ENCODE results near the gene ADARB2.
"Not testable (repeated sequence)": the region's sequence is repeated elsewhere in the genome, so short reads cannot be mapped to it uniquely, and the experiment has no call there.

ADARB2 gene

DNA sequence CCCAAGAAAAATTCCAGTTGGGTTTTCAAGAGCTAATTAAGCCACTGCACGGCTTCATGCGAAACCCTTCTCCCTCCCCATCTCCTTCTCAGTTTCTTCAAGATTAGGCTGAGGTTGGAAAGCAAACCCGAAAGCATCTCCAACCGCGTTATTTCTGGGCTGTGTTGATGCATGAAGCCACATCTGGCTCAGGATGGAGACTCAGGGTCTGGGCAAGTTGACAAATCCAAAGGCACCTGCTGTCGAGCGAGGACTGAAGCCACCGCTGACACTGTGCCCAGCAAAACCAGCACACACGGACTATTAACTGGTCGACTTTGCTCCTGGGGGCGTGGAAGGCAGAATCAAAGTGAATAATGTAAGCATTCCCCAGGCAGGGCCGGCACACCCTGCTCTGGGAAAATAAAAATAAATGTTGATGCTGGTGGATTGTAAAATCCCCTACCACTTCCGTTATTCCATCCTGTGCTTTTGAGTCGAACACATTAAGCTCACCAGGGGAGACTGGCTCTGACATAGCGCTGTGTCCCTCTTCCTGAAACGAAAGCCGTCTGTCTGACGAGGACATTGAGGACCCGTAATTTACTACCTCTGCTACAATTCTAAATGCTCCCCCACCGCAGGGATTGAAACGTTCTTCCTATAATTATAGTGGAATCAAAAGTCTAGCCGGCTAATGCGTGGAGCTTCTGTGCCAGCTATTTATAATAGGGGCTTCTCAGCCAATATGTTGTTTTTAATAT, 269.8 kb downstream of the ADARB2 start:
- no peak for DNase-seq (ENCODE audit: low read depth, low spot score)

DNA sequence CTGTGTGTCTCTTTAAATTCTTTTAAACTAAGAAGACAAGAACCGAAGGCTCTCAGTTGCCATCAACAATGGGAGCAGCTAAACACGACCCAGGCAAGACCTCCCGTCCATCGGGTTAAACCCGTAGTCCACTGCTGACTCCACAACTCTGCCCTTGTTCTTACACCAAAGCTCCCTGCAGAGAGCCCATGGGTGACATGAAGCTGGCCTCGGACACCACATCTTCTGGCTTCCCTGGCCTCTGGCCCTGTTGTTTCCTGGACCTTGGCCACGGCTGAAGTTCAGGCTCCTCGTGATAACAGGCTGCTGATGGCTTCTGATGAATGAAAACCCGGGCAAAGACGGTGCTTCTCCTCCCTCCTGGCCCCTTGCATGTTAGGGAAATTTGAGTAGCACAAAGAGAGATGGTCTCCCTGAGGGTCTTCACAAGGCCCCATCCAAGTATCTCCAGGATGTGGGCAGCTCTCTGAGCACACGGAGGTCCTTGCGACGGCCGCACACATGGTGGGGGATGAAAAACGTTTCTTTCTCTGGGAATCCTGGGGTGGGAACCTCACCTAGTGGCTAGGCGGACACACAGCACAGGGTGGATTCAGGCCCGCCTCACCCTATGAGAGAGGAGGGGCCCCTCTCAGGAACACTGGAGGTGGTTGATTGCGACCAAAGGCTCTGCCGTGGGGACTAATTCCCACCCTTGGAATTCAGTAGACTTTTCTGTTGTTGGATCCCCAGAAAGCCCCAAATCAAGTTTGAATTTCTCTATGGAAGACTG, 271.1 kb downstream of the ADARB2 start:
- no peak for DNase-seq (ENCODE audit: low read depth, low spot score)

DNA sequence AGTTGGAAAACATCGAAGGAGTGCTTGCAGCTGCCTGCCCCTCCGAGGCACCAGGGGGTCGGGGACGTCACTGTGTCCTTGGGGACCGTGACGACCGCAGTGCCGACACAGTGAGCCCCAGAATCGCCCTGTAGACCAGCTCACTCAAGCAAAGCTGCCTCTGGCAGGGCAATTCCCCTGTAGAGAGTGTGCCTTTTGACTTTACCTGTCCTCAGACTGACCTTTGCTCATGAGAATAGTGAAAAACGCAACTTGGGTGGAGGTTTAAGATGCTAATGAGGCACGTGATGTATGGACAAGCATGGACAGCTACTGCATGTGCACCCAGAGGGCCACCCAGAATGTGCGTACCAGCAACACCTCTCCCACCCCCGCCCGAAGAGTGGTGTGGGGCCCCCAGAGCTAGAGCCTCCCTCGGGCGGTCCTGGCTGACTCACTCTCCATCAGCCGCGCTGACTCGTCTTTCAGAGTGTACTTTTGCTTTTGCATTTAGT, 271.9 kb downstream of the ADARB2 start:
- no peak for DNase-seq (ENCODE audit: low read depth, low spot score)

DNA sequence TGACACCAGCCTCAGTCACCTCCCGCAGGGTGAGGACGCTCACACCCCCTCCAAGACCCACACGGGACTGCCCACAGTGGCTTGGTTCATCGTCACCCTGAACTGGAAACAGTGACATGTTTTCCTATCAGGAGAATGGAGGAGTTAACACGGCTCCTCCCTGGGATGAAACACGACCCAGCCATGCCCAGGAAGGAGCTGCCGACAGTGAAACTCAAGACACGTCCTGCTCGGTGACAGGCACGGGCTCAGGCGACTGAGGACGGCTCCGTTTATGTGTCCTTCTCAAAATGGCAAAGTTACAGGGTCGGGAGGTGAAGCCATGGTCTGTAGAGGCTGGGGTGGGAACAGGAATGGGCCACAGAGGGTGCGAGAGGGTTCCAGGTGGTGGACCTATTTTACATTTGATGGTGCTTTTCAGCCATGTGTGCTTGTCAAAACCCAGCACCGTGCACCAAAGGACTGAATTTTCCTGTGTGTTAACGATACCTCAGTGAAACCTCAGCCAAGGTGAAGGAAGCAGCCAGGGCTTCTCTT, 272.4 kb downstream of the ADARB2 start:
- no peak for DNase-seq (ENCODE audit: low read depth, low spot score)

DNA sequence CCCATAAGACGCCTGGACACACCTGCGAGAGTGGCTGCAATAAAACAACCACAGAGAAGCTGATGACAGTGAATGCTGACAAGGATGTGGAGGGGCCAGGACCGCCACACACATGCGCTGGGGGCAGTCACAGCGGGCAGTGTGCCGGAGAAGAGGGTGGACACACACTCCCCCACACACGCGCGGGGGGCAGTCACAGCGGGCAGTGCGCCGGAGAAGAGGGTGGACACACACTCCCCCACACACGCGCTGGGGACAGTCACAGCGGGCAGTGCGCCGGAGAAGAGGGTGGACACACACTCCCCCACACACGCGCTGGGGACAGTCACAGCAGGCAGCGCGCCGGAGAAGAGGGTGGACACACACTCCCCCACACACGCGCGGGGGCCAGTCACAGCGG, 273.4 kb downstream of the ADARB2 start:
- not testable (repeated sequence) for DNase-seq (ENCODE audit: low read depth, low spot score)

DNA sequence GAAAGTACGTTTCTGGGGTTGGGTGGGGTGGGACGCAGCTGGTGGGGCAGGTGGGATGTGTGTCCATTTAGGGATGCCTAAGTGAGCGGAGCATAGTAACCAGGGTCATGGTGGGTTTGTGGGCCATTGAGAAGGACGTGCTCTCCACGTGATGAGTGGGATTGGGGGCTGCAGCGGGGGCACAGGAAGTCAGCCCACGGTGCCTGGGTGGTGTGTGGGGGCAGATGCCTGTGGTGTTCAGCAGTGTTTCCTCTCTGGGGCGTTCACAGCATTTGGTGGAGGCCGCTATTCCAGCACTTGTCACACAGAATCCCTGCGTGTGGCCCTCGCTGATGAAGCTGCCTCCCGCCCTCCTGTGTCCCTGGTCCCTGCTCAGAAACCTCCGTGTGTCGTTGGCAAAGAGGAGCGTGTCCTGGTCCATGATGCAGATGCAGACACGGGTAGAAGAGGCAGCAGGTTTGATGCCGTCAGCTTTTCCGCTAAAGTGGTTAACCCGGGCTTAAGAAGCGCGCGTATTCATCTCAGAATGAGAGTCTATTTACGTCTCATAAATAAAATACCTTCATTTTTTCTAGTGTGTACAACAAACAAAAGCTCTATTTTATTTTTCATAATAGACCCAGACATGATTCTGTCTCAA, 274.2 kb downstream of the ADARB2 start:
- DNase-seq (ENCODE audit: low read depth, low spot score): no peak

DNA sequence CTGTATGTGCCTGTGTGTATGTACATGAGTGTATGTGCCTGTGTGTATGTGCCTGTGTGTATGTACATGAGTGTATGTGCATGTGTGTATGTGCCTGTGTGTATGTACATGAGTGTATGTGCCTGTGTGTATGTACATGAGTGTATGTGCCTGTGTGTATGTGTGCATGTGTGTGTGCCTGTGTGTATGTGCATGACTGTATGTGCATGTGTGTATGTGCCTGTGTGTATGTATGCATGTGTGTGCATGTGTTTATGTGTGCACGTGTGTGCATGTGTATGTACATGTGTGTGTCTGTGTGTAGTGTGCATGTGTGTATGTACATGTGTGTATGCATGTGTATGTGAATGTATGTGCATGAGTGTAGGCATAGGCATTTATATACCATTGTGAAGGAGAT, 274.8 kb downstream of the ADARB2 start:
- DNase-seq (ENCODE audit: low read depth, low spot score): no peak

DNA sequence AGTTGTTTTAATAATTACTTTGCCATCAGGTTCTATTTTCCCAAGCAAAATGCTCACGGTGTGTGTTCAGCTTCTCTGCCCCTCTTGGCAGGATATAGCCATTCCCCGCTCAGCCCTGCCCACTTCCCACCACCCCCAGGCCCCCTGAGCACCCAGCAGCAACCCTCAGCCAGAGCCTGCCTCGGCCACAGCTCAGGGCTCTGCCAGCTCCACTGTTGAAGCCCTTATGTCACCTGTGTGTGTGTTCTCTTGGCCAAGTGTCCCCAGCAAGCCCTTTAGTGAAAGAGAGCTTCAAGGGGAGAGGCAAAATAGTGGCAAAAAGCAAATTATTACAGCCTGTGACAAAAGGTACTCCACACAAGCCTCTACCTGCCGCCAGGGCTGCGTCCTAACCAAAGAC, 275.3 kb downstream of the ADARB2 start:
- DNase-seq (ENCODE audit: low read depth, low spot score): no peak

DNA sequence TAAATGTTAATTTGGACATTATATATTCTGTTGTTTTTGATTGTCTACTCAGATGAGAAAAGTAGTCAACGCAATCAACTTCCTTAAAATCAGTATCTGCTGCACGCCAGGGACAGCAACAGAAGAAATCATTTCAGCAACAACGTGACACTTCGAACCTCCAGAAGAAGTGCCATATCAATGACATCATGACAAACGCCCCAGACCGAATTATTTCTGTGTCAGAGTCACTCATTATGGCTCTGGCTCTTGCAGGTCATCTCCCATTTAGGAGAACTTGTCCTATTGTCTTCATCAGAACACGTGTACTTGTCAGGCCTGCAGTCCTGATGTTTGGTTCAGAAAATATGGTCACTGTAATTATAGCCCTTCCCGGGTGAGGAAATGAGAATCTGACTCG, 276.3 kb downstream of the ADARB2 start:
- DNase-seq (ENCODE audit: low read depth, low spot score): no peak

DNA sequence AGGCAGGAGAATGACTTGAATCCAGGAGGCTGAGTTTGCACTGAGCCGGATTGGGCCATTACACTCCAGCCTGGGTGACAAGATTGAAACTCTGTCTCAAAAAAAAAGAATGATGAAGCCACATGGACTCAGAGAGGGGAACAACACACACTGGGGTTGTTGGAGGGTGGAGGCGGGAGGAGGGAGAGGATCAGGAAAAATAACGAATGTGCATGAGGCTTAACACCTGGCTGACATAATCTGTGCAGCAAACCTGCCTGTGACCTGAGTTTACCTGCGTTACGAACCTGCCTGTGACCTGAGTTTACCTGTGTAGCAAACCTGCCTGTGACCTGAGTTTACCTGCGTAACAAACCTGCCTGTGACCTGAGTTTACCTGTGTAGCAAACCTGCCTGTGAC, 277.7 kb downstream of the ADARB2 start:
- not testable (repeated sequence) for DNase-seq (ENCODE audit: low read depth, low spot score)

DNA sequence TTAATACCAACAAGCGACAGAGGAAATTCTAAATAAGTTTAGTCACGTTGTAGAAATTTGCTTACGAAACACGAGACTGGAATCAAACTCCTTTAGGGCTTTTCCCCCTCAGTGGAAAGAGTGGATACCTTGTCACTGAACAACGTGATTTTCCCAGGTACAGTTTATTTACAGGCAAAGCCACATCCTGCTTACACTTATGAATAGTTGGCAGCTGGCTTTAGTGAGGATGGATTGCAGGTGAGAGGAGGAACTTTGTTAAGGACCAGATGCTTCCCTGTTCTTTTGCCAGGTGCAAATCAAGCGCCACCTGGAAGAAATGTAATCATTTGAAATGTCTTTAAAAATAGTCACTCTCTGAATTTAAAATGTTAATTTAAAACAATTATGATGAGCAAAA, 282.4 kb downstream of the ADARB2 start:
- DNase-seq (ENCODE audit: low read depth, low spot score): no peak

DNA sequence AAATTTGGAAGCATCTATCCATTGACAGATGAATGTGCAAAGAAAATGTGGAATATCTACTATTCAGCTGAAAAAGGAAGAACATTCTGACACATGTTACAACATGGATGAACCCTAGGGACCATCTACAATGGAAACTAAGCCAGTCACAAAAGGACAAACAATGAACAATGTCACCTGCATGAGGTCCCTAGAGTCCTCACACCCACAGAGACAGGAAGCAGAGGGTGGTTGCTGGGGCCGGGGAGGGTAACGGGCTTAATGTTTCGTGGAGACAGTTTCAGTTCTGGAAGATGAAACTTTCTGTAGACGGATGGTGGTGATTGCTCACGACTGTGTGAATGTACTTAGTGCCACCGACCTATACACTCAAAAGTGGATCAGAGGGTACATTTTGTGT, 282.9 kb downstream of the ADARB2 start:
- no peak for DNase-seq (ENCODE audit: low read depth, low spot score)

DNA sequence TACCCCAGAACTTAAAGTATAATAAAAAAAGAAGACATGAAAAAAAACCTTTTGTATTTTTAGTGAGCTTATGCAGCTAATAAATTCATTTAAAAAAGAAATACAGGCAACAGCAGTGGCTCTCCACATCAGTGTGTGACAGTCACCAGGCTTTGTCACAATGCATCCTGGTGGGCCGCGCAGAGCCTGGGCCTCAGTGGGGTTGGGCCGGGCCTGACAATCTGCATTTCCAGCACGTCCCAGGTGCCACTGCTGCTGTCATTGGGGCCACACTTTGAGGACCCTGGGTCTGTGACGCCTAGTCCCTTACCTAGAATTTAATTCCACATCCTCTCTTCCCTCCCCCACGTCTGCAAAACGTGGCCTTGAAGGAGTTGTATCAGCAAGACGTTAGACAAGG, 284.5 kb downstream of the ADARB2 start:
- no peak for DNase-seq (ENCODE audit: low read depth, low spot score)

DNA sequence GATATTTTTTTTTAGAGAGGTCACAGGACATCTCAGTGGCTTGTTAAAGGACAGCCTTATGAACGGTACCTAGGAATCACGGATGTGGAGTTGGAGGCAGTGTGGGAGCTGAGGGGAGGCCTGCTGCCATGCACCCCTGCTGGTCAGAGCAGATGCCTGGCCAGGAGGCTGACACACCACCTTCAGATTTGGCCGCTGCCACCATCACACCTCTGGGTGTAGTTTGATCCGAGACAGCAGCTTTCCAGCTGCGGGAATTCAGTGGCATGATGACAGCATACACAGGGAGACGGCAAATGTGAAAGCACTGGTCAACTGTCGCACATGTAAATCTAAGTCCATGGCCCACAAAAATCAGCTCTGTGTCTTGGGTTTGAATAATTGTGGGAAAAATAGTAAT, 285.4 kb downstream of the ADARB2 start:
- DNase-seq (ENCODE audit: low read depth, low spot score): no peak

DNA sequence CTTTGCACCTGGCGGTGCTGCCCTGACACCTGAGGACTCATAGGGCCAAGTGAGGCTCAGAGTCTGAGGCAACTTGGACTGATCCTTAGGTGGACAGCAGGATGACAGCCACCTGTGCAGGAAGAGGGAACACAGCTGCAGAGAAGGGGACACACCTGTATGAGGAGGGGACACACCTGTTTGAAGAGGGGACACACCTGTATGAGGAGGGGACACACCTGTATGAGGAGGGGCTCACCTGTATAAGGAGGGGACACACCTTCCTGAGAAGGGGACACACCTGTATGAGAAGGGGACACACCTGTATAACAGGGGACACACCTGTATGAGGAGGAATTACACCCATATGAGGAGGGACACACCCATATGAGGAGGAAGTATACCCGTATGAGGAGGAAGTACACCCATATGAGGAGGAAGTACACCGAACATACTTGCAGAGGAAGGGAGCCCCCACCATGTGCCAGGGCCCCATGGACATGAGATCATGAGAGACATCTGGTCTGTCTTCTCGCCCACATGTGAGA, 285.9 kb downstream of the ADARB2 start:
- DNase-seq (ENCODE audit: low read depth, low spot score): no peak

DNA sequence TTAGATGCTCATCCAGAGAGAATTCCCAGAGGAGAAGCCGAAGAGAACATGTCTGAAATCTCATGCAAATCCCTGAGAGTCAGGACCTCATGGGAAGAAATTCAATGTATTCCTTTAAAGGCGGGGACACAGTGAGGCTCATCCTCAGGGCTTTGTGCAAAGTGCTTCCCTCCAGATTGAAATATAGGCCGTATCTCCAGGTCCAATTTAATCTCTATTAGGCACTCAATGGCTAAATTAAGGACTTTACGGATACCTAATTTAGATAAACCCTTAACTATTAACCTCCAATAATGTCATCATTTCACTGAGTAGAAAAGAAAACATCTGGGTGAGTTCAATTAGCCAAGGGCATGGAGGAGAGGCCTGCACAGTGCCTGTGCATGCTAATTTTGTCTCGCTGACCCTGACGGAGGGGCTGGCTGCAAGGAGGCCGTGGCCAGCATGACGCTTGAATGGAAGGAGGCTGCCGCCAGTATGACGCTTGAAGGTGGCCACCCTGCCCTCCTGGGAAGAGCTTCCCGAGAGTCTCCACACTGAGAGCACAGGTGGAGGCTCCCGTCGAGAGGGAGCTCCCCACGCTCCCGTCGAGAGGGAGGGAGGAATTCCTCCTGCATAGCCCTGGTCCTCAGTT, 287.6 kb downstream of the ADARB2 start:
- DNase-seq (ENCODE audit: low read depth, low spot score): no peak

DNA sequence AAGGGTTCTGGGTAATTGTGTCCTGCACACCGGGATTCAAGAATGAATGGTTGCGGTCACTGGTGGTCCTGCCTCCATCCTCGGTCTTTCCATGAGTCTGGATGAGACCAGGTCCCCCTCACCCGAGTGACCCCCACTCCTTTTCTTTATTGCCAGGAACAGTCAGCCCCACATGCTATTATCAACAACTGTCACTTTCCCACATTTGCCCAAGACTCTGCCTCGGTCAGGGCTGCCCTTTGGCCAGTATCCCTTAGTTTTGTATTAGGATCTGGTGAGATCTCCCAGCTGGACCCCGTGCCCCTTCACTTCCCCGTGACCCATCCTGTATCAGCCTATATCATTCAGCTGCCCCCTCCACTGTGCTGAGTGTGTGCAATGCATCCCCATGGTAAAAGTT, 288.3 kb downstream of the ADARB2 start:
- no peak for DNase-seq (ENCODE audit: low read depth, low spot score)

DNA sequence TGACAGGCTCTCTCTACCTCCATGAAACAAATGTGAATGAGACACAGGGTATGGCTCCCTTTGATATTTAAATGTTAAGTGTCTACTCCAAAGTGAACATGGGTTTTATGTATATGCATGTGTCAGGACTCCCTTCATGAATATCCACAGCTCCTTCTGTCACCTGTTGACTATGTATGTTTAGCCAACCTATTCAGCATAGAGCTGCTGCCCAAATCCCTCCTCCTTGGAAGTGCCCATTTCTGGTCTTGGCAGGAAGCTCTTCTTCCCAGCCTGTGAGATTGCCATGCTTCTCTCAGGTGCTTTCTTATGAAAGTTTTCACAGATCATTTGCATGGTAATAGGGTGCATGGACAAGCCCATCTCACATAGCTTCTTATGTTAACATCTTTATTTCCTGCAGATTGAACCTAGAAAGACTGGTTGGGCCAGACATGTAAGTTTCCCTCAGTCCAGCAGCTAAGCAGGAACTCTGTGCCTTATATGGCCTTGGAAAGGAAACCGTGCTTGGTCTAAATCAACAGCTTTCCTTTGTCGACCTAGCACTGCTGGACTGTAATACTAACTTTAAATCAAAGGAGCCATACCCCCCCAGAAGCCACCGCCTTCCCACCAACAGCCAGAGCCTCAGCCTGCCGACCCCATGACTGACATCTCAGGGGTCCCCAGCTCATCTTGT, 288.9 kb downstream of the ADARB2 start:
- no peak for DNase-seq (ENCODE audit: low read depth, low spot score)

DNA sequence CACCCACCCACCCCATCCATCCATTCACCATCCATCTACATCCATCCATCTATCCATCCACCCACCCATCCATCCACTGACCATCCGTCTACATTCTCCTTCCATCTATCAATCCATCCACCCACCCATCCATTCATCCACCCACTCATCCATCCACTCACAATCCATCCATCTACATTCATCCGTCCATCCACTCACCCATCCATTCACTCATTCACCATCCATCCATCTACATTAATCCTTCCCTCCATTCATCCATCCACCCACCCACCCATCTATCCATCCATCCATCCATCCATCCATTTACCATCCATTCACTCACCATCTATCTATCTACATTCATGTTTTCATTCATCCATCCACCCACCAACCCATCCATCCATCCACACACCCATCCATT, 292.5 kb downstream of the ADARB2 start:
- no peak for DNase-seq (ENCODE audit: low read depth, low spot score)

DNA sequence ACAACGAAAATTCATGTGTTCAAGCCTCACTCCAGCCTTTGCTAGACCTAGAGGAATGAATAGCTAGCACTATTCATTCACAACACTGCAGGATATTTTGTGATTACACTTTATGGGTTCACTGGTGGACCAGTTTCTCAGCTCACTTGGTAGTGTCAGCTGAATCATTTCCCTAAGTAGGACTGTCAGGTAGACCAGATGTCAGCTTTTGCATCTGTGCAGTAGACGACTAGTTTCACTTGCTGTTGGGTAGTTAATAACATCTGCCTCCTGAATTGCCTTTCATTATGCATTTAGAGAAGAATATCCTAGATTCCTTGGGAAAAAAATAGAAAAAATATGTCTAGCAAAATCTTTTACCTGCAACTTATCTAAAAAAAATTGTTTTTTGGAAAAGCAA, 296.4 kb downstream of the ADARB2 start:
- no peak for DNase-seq (ENCODE audit: low read depth, low spot score)

All from ELF-1 (cell line).